ENCODE measurements around the gene HDAC4. TPM values are rescaled to one million over a fixed set of nuclear protein-coding genes. Genes with fewer than 3 reads are reported as not detected.

The HDAC4 gene
- total RNA-seq, 1 experiment from 2014 or later: 32.0 TPM

DNA sequence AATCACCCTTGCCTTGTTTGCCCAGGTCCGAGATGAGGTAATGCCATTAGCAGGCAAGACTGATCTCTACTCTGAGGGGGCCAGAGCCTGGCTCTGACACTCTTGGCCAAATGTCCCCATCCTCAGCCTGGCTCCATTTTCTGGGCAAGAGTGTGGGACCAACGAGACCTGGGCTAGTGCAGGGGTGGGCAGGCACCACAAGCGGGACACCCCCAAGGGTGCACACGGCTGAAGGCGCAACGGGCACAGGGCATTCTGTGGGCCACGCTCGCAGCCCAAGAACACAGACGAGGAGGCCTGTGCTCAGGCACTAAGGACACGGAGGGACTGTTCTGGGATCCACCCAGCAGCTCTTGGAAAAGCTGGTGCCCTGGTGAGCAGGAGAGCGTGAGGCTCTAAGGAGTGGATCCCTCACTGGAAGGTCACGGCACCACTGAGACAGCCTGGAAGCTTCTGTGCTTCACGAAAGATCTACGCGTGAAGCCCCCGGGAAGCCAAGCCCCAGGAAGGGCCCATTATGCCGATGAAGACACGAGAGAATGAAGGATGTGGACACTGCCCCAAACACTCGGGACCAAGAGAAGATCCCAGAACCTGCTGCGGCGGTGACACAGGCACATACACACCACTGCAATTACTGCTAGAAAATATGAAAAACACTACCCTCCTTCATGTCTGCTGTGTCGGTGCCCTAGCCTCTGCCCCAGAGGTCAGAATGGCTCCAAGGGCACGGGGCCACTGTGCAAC, 138.2 kb downstream of the HDAC4 start:
- peaks cover 6% of the 10 kb centered on the region; the same call in 1 of the 2 replicates for H3K4me1 ChIP-seq (ENCODE audit: insufficient read depth, low read length)
- whole genome bisulfite sequencing (ENCODE audit: extremely low coverage, insufficient read length, low lambda C conversion rate): no CpG with 5 or more reads among the region's 23 CpGs

More for the DNA sequence above, 138.2 kb downstream of the HDAC4 start:
- no peaks in the 10 kb centered on the region for H3K23me2 ChIP-seq (ENCODE audit: insufficient read length, low read depth, low read length, poor library complexity, severe bottlenecking)
- H3K23ac ChIP-seq (ENCODE audit: insufficient read length, low read depth, low read length): no peak overlapping the region
- DNase-seq: no peak
- peak overlapping the region; percentile 68; the same call in 1 of the 2 replicates for H3K14ac ChIP-seq (ENCODE audit: insufficient read depth, low read length)
- H2BK12ac ChIP-seq (ENCODE audit: insufficient read length, low read depth, low read length): no peak overlapping the region
- H2AK5ac ChIP-seq (ENCODE audit: insufficient read length, low read length): no peak overlapping the region
- peaks cover 9 to 13% (median 11%) of the 10 kb centered on the region in 3 experiments for H3K36me3 Mint-ChIP-seq (ENCODE audit: insufficient read depth in 1 of 3, low read depth in 3 of 3)
- peaks cover 11 to 13% of the 10 kb centered on the region in 2 experiments for H3K9me3 Mint-ChIP-seq
- no peak overlapping the region for H2BK20ac ChIP-seq (ENCODE audit: low read depth, low read length, poor library complexity, severe bottlenecking)
- no peak overlapping the region for H4K8ac ChIP-seq (replicated peaks; ENCODE audit: insufficient read length, low read depth, low read length)
- no peak overlapping the region for H2AFZ ChIP-seq (ENCODE audit: low read length)
- H3K27me3 ChIP-seq (ENCODE audit: insufficient read depth, low read length): no peaks in the 10 kb centered on the region; the same call in 1 of the 2 replicates
- peaks cover 13% of the 10 kb centered on the region; the same call in 1 of the 2 replicates for H3K79me2 ChIP-seq (ENCODE audit: insufficient read depth, low read length)
- no peaks in the 10 kb centered on the region for H3K9me3 ChIP-seq (ENCODE audit: control insufficient read depth, low read depth, low read length)
- H3K4me1 Mint-ChIP-seq: peaks cover 26 to 35% of the 10 kb centered on the region in 2 experiments
- no peak overlapping the region for H2BK120ac ChIP-seq (ENCODE audit: low read depth, low read length, poor library complexity, severe bottlenecking)
- no peak overlapping the region for H2BK5ac ChIP-seq (ENCODE audit: insufficient read length, low read length)
- no peak overlapping the region for H3K9ac ChIP-seq (ENCODE audit: extremely low read depth, insufficient read length, low read length)
- H3K4me2 ChIP-seq (ENCODE audit: insufficient read depth, insufficient read length, low read length): no peak overlapping the region
- TF ChIP-seq CTCF (conservative IDR thresholded peaks at IDR 0.05): no peak
- H3K18ac ChIP-seq (ENCODE audit: insufficient read length, low read depth, low read length): no peak overlapping the region
- no peak overlapping the region for H3K27ac ChIP-seq (ENCODE audit: insufficient read length, low read depth, low read length)
- no peaks in the 10 kb centered on the region for H4K20me1 ChIP-seq (ENCODE audit: control insufficient read depth, insufficient read depth, insufficient read length)
- no peak overlapping the region for H2BK15ac ChIP-seq (ENCODE audit: low read depth, low read length)
- H3K79me1 ChIP-seq (ENCODE audit: insufficient read depth, low read depth, low read length, poor library complexity, severe bottlenecking): peaks cover 15% of the 10 kb centered on the region
- H3K4ac ChIP-seq (ENCODE audit: low read depth, low read length): no peak overlapping the region
- no peak overlapping the region for H4K5ac ChIP-seq (ENCODE audit: insufficient read length, low read depth, low read length)
- no peaks in the 10 kb centered on the region; the same call in 1 of the 2 replicates for H3K27me3 Mint-ChIP-seq (ENCODE audit: low read depth)
- no peak overlapping the region for H3K56ac ChIP-seq (ENCODE audit: insufficient read length, low read depth, low read length)
- no peak overlapping the region for H4K91ac ChIP-seq (ENCODE audit: insufficient read length, low read depth, low read length)
- no peak overlapping the region; a peak in 1 of 7 replicates for H3K27ac Mint-ChIP-seq
- no peak overlapping the region for H3T11ph ChIP-seq (ENCODE audit: low read length)
- no peak overlapping the region for H3K4me3 Mint-ChIP-seq
